Measurements from ENCODE around the gene GOSR1. TPM values are rescaled to one million over a fixed set of nuclear protein-coding genes. Genes with fewer than 3 reads are reported as not detected.
"Not testable (repeated sequence)": the region's sequence is repeated elsewhere in the genome, so short reads cannot be mapped to it uniquely, and the experiment has no call there.

Gene GOSR1
- total RNA-seq, 1 donor from 2014 or later, result 47.5 TPM

- H3K36me3 Mint-ChIP-seq (ENCODE audit: low read depth); H3K27me3 Mint-ChIP-seq (ENCODE audit: low read depth); H3K9me3 Mint-ChIP-seq (ENCODE audit: low read depth); H3K4me1 Mint-ChIP-seq (ENCODE audit: low read depth); DNase-seq (ENCODE audit: low spot score); H3K27ac Mint-ChIP-seq (ENCODE audit: unreplicated experiment); H3K4me3 Mint-ChIP-seq (ENCODE audit: unreplicated experiment): not testable (repeated sequence)
Measured at GRCh38 chr17:30575648-30576325, 98.6 kb downstream of the GOSR1 start.

DNA sequence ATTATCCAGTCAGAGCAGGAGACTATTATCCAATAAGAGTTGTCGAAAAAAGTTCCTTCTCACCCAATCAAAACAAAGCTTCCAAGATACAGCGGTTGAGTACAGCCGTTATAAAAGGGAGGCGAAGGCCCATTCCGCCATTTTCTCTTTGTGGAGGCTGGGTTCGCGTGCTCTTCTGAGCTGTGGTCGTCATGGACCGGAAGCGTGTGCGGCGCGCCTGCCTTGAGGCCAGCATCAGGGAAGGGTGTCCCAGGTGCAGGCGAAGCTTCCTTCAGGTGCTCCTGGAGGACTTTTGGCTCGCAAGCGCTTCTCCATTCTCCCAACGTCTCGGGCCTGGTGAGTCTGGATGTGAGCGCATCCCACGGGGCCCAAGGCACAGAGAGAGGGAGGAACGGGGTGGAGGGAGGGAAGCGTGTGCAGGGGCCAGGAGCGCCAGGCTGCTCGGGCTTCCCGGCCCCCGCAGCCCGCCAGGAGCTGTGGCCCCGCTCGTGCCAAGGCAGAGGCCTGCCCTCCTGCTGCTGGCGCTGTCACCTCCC is 99.2 kb downstream of the GOSR1 start:
- no peaks in the 10 kb centered on the region for H3K36me3 Mint-ChIP-seq (ENCODE audit: low read depth)
- no peak overlapping the region for H3K4me3 Mint-ChIP-seq (ENCODE audit: unreplicated experiment)
- no peak overlapping the region for H3K27ac Mint-ChIP-seq (ENCODE audit: unreplicated experiment)
- no peak for TF ChIP-seq CTCF (IDR thresholded peaks at IDR 0.05)
- H3K9me3 Mint-ChIP-seq (ENCODE audit: low read depth), result no peaks in the 10 kb centered on the region
- no peak for DNase-seq (ENCODE audit: low spot score)
- H3K27me3 Mint-ChIP-seq (ENCODE audit: low read depth), result peaks cover 5% of the 10 kb centered on the region
- peaks cover 5% of the 10 kb centered on the region for H3K4me1 Mint-ChIP-seq (ENCODE audit: low read depth)

Other genes with a start within 250 kb of the GOSR1 start
- gene SLC6A4, start 241.7 kb upstream of the GOSR1 start, total RNA-seq, result not detected in 3 replicates
- 44.5 to 60.2 TPM (median 49.5 TPM) in 3 replicates for gene BLMH, start 185.5 kb upstream of the GOSR1 start, total RNA-seq
- not detected in 3 replicates for gene TMIGD1, start 143.4 kb upstream of the GOSR1 start, total RNA-seq
- 76.6 to 96.6 TPM (median 78.1 TPM) in 3 replicates for gene CPD, start 98.5 kb upstream of the GOSR1 start, total RNA-seq

Data from chondrocyte (in vitro differentiated cells).